Mesendoderm (in vitro differentiated cells): ENCODE data around the gene OMP.
A peak's percentile ranks its signal among the peaks of the same experiment; 100 is the strongest.

Experiments
- DNase-seq: peaks from one replicate; pipeline ENCODE4 v3.0.0; 2013
- H2AK5ac ChIP-seq: 2 replicates; pipeline ENCODE4 v1.6.1; 2013; ENCODE audit warnings: low read length, inconsistent platforms
- H2BK120ac ChIP-seq: 2 replicates; pipeline ENCODE4 v1.6.1; 2013; ENCODE audit warnings: low read depth, mild to moderate bottlenecking, low read length, moderate library complexity, mixed read lengths
- H2BK15ac ChIP-seq: replicated peaks from 2 replicates; pipeline ENCODE4 v1.6.1; 2013; ENCODE audit warnings: low read depth, mild to moderate bottlenecking, moderate library complexity
- H2BK5ac ChIP-seq: 2 replicates; pipeline ENCODE4 v1.6.1; 2013; ENCODE audit warnings: low read length, inconsistent platforms
- H3K18ac ChIP-seq: 2 replicates; pipeline ENCODE4 v1.6.1; 2013; ENCODE audit warnings: mild to moderate bottlenecking, low read length, mixed read lengths
- H3K23ac ChIP-seq: one replicate; pipeline ENCODE4 v1.6.1; 2013; ENCODE audit warnings: low read length
- H3K27ac ChIP-seq: 2 replicates; pipeline ENCODE4 v1.5.1; 2013; ENCODE audit warnings: low read depth, mild to moderate bottlenecking, inconsistent platforms, low read length, moderate library complexity
- H3K27me3 ChIP-seq: 2 replicates; pipeline ENCODE4 v1.6.1; 2013; ENCODE audit warnings: low read length, control low read depth, mild to moderate bottlenecking, inconsistent platforms; ENCODE audit not compliant: insufficient read depth, poor library complexity
- H3K36me3 ChIP-seq: 2 replicates; pipeline ENCODE4 v1.6.1; 2013; ENCODE audit warnings: low read length, inconsistent platforms; ENCODE audit not compliant: control insufficient read depth, insufficient read depth
- H3K4ac ChIP-seq: one replicate; pipeline ENCODE4 v1.6.1; 2013; ENCODE audit warnings: low read depth, mild to moderate bottlenecking, low read length, moderate library complexity
- H3K4me1 ChIP-seq: 2 replicates; pipeline ENCODE4 v1.6.1; 2013; ENCODE audit warnings: low read depth, low read length, inconsistent platforms; ENCODE audit not compliant: control insufficient read depth
- H3K4me2 ChIP-seq: 2 replicates; pipeline ENCODE4 v1.6.1; 2013; ENCODE audit warnings: low read length
- H3K4me3 ChIP-seq: 2 replicates; pipeline ENCODE4 v1.5.1; 2013; ENCODE audit warnings: mild to moderate bottlenecking, low read length
- H3K56ac ChIP-seq: one replicate; pipeline ENCODE4 v1.6.1; 2013; ENCODE audit warnings: low read length
- H3K79me1 ChIP-seq: 2 replicates; pipeline ENCODE4 v1.6.1; 2013; ENCODE audit warnings: low read length, inconsistent platforms
- H3K79me2 ChIP-seq: 2 replicates; pipeline ENCODE4 v1.6.1; 2013; ENCODE audit warnings: mild to moderate bottlenecking, low read length; ENCODE audit not compliant: control insufficient read depth, insufficient read depth
- H3K9ac ChIP-seq: 2 replicates; pipeline ENCODE4 v1.6.1; 2013; ENCODE audit warnings: low read length, inconsistent platforms
- H4K5ac ChIP-seq: one replicate; pipeline ENCODE4 v1.6.1; 2013; ENCODE audit warnings: low read length
- H4K8ac ChIP-seq: one replicate; pipeline ENCODE4 v1.6.1; 2013; ENCODE audit warnings: low read depth, mild to moderate bottlenecking, control low read depth, low read length, moderate library complexity
- WGBS: extraction: QIAGEN DNeasy Blood & Tissue Kit; methylation state at CpG from one replicate; pipeline ENCODE4 v1.1.7; 2013; ENCODE audit warnings: low lambda C conversion rate, missing lambda C conversion rate; ENCODE audit not compliant: insufficient coverage; ENCODE audit errors: extremely low coverage; 5-methylcytosine and 5-hydroxymethylcytosine counted together

The OMP gene

DNA sequence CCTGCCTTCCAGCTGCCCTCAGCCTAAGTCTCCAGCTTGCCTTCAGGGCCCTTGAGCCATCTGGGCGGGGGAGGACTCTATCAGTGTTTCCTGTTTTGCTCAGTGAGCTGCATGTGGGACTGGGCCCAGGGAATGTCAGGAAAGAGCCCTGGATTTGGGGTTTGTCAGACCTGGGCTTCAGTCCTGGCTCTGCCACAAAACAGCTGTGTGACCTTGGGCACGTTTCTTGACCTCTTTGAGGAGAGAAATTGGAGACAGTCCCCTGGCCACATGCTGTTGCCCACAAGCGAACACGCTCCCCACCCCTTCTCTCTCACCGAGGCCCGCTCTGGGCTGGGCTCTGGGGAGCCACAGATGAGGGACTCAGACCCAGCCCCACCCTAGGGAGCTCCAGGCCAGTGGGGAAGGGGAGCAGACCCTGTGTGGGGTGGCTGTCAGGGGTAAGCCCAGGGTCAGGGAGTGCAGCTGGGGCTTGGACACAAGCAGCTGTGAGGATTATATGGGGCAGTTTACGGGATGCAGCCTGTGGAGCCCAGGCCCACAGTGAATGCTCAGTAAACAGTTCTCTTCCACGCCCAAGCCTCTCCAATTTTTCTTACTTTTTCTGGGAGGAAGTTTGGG, 37.7 kb downstream of the OMP start:
- peak; percentile 81 for DNase-seq
- peak overlapping the region; percentile 76 for H3K23ac ChIP-seq

DNA sequence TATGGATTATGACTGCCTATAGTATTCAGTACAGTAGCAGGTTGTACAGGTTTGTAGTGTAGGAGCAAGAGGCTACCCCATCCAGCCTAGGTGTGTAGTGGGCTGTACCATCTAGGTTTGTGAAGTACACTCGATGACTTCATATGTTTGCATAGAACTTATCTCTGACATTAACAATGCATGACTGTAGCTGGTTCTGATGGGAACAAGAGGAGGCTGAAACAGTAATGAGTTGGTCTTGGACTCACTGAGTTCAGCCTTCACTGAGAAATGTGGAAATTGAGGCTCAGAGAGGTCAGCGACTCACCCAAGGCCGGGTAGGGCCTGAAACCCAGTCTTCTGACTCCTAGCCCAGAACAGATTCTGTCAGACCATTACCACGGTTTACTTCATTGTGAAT, 38.4 kb downstream of the OMP start:
- Histone ChIP-seq H3K79me1 (no peaks in the 10 kb centered on the region), H2AK5ac (no peak overlapping the region), H3K9ac (no peak overlapping the region), H2BK120ac (no peak overlapping the region), H3K56ac (no peak overlapping the region), H3K4me1 (peaks cover 1% of the 10 kb centered on the region), H4K8ac (no peak overlapping the region), H4K5ac (no peak overlapping the region), H3K4me2 (no peak overlapping the region), H2BK15ac (no peak overlapping the region), H2BK5ac (no peak overlapping the region), H3K27ac (no peak overlapping the region), H3K36me3 (no peaks in the 10 kb centered on the region), H3K79me2 (no peaks in the 10 kb centered on the region), H3K4me3 (no peak overlapping the region), H3K18ac (no peak overlapping the region), H3K23ac (no peak overlapping the region), H3K27me3 (no peaks in the 10 kb centered on the region), H3K4ac (no peak overlapping the region)
- no peak for DNase-seq
- WGBS = no CpG with 5 or more reads among the region's 4 CpGs

More for the DNA sequence above, 37.7 kb downstream of the OMP start:
- Histone ChIP-seq H3K27ac (no peak overlapping the region), H3K4me2 (no peak overlapping the region), H2BK5ac (no peak overlapping the region), H3K4me1 (peaks cover 1% of the 10 kb centered on the region), H3K56ac (peak overlapping the region; percentile 68), H4K8ac (no peak overlapping the region), H2AK5ac (no peak overlapping the region), H3K36me3 (no peaks in the 10 kb centered on the region), H3K27me3 (no peaks in the 10 kb centered on the region), H3K79me1 (no peaks in the 10 kb centered on the region), H3K4ac (no peak overlapping the region), H3K9ac (peak overlapping the region; percentile 20), H3K79me2 (no peaks in the 10 kb centered on the region), H2BK120ac (no peak overlapping the region), H3K4me3 (no peak overlapping the region), H2BK15ac (no peak overlapping the region), H3K18ac (peak overlapping the region; percentile 13), H4K5ac (no peak overlapping the region)
- no CpG with 5 or more reads among the region's 8 CpGs for WGBS

DNA sequence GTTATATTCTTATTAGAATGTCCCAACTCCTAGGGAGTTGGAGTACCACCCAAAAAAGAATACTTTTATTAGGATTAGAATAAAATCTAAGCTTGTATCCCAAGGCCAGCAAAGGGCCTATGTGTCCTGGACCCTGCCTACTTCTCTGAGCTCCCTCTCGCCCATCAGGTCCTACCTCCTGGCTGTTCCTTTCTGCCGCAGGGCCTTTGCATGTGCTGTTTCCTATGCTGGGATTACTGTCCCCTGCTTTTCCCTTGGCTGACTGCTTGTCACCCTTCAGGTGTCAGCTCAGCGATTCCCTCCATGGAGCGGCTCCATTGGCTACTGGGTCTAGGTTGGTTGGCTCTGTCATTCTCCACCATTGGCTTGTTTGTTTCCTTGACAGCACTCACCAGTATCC, 38.8 kb downstream of the OMP start:
- Histone ChIP-seq H3K18ac (no peak overlapping the region), H3K27ac (no peak overlapping the region), H3K9ac (no peak overlapping the region), H2BK15ac (no peak overlapping the region), H3K4me1 (peaks cover 1% of the 10 kb centered on the region), H3K4ac (no peak overlapping the region), H3K23ac (no peak overlapping the region), H3K27me3 (no peaks in the 10 kb centered on the region), H3K4me2 (no peak overlapping the region), H2BK5ac (no peak overlapping the region), H3K4me3 (no peak overlapping the region), H4K8ac (no peak overlapping the region), H3K36me3 (no peaks in the 10 kb centered on the region), H3K79me1 (no peaks in the 10 kb centered on the region), H2BK120ac (no peak overlapping the region), H3K79me2 (no peaks in the 10 kb centered on the region), H3K56ac (no peak overlapping the region), H4K5ac (no peak overlapping the region), H2AK5ac (no peak overlapping the region)
- no peak for DNase-seq
- no CpG with 5 or more reads among the region's 4 CpGs for WGBS

DNA sequence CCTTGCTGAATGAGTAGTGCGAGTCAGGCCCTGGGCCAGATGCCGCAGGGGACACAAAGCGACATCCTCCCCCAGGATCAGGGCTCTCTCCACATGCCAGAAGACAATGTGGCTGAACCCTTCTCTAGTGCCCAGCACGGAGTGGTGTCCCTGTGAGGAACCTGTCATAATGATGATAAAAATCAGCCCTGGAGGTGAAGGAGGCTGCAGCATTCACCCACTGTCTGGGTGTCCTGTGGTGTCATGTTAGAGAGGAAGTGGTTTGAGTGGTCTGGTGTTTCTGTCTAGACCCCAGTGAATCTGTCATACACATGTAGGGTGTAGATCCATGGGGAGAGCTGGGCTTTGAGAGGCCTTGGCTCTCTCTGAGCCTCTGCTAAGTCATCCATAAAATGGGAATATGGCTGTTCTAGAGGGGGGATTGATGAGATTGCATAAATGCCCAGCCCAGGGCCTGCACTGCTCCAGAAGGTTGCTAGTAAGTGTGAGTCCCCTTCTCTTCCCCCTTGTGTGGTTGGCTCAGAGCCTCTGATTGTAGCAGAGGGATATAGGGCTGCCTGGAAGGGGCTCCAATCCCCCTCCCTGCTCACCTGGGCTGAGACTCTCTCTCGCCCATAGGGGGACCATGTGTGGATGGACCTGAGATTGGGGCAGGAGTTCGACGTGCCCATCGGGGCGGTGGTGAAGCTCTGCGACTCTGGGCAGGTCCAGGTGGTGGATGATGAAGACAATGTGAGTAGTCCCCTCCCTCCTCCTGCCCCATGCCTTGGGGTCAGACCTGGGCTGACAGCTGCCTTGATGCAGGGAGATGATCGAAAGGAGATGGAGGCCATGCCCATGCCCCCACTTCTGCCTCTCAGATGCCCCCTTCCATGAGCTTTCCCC, 39.7 kb downstream of the OMP start:
- no peak overlapping the region for H4K5ac ChIP-seq
- no peak overlapping the region for H2BK120ac ChIP-seq
- H3K27me3 ChIP-seq = no peaks in the 10 kb centered on the region
- H3K56ac ChIP-seq = no peak overlapping the region
- no peak overlapping the region for H3K4ac ChIP-seq
- DNase-seq = no peak
- H3K79me1 ChIP-seq = no peaks in the 10 kb centered on the region
- H3K23ac ChIP-seq = no peak overlapping the region
- H3K4me2 ChIP-seq = no peak overlapping the region
- peaks cover 1% of the 10 kb centered on the region for H3K4me1 ChIP-seq
- no CpG with 5 or more reads among the region's 11 CpGs for WGBS
- H3K9ac ChIP-seq = no peak overlapping the region
- H3K36me3 ChIP-seq = no peaks in the 10 kb centered on the region
- no peak overlapping the region for H4K8ac ChIP-seq
- no peak overlapping the region for H3K18ac ChIP-seq
- no peak overlapping the region for H2BK5ac ChIP-seq
- no peak overlapping the region for H3K27ac ChIP-seq
- H2BK15ac ChIP-seq = no peak overlapping the region
- no peak overlapping the region for H3K4me3 ChIP-seq
- no peak overlapping the region for H2AK5ac ChIP-seq
- H3K79me2 ChIP-seq = no peaks in the 10 kb centered on the region

DNA sequence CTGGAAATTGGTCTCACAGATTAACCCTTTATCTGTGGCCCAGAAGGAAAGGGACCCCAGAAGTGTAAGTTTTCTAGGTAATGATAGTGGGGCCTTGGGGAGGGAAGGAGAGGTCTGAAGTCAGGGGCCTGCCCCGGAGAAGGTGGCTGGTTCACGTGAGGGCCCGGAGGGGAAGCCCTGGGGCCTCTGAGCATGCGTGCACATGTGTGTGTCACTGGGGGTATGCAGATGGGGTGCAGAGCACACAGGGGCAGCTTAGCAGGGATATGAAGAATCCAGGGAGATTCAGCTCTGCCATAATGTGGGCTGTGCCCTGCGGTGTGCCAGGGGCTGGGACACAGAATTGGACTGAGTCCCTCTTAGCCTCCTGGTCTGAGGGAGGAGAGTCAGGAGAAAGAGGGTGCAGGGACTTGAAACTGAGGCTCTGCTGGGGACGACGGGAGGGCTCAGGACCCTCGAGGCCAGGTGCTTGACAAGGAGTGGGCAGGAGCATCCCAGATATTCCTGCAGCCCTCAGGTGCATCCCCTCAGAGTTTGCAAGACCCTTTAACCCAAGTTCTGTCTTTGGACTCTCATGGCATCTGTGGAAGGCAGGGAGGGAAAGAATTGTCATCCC, 40.9 kb downstream of the OMP start:
- no peak overlapping the region for H3K9ac ChIP-seq
- H3K23ac ChIP-seq = no peak overlapping the region
- no peaks in the 10 kb centered on the region for H3K79me1 ChIP-seq
- no peak overlapping the region for H3K18ac ChIP-seq
- H3K56ac ChIP-seq = no peak overlapping the region
- H4K8ac ChIP-seq = no peak overlapping the region
- H4K5ac ChIP-seq = no peak overlapping the region
- H3K4me2 ChIP-seq = no peak overlapping the region
- H3K27me3 ChIP-seq = no peaks in the 10 kb centered on the region
- H2BK5ac ChIP-seq = no peak overlapping the region
- no peak overlapping the region for H3K27ac ChIP-seq
- no peak overlapping the region for H3K4me3 ChIP-seq
- no peak overlapping the region for H2AK5ac ChIP-seq
- no peak for DNase-seq
- H3K4ac ChIP-seq = no peak overlapping the region
- H2BK15ac ChIP-seq = no peak overlapping the region
- no peaks in the 10 kb centered on the region for H3K36me3 ChIP-seq
- WGBS = no CpG with 5 or more reads among the region's 8 CpGs
- peaks cover 3% of the 10 kb centered on the region for H3K4me1 ChIP-seq
- no peak overlapping the region for H2BK120ac ChIP-seq
- H3K79me2 ChIP-seq = no peaks in the 10 kb centered on the region
